NCI-H2196 treated with DMSO at 0.1 percent for 48 hours (cell line): ENCODE measurements around the gene DGKB.
A peak's percentile ranks its signal among the peaks of the same experiment; 100 is the strongest.

Experiments
- DNase-seq: peaks from one replicate; lab custom pipeline; 2025; ENCODE audit not compliant: unreplicated experiment; lab: John Stamatoyannopoulos, UW

Gene DGKB

DNA sequence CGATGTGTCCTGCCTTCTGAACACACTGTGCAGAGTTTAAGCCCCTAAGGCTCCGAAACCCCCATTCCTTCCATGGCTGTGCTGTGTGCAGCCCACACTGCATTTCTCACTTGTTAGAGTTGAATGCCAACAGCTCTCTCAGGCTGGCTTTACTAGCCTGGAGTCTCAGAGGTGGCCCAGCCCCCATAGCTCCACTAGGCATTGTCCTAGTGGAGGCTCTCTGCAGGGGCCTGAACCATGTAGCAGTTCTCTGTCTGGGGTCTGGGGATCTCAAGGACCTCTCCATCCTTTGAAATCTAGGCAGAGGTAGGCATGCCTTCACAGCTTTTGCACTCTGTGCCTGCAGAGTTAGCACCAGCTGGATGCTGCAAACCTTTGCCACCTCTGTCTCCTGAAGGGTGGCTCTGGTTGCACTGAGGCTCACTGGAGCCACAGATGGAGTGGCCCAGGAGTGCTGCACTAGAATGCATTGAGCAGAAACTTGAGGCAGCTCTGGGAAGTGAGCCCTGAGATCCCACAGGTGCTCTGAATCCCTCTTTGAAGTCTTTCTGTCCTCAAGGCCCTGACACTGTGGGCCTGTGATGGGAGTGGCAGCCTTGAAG lies 301.7 kb downstream of the DGKB start:
- no peak for DNase-seq

DNA sequence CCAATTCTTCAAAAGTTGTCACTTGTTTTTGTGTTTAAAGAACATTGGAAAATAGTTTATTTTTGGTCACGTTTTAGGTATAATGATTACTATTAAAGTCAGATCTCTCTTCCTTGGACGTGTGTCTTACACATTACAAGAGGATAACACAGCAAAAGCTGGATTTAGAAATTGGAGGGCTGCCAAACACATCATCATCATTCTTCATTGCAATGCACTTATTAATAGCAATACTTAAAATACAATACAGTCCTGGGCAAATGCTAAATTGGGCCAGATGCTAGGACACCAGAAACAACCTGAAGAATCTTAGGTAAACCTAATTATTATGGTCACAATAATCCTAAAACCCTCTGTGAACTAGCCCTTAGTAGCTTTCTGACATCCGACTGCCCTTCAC lies 303.6 kb downstream of the DGKB start:
- DNase-seq, result no peak

DNA sequence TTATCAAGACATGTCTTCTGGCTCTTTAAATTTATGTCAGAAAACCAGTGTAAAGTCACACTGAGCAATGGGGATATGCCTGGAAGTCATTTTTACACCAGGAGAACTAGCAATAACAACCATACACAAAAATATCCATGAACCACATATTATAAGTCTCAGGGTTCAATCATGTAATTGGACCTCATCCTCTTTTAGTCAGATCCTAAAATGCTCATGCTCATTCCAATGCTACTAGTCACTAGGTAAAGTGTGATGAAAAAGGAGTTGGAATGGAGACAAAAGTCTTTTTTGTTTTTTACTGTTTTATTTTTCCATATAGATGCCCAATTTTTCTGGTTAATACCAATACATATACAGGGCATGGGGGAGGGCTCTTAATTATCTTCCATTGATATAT lies 306.1 kb downstream of the DGKB start:
- no peak for DNase-seq

DNA sequence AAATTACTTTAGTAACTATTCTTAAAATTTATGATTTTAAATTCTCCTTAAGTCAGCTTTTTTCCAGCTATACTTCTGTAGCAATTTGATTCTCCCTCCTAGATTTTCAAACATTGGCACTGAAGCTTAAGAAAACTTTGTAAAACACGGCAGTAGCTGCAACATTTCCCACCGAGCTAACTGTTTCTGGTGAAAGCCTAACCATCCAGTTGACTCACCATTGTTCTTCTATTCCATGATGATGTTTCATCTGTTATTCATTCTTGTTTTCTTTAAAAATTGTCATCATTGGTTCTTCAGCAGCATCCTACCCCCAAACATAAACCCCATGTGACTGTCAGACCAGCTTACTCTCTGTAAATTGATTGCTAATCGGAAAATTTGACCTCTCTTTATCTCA lies 312.3 kb downstream of the DGKB start:
- no peak for DNase-seq

- no peak for DNase-seq
These were observed 317.3 kb downstream of the DGKB start for GRCh38 chr7:14585232-14585631.

DNA sequence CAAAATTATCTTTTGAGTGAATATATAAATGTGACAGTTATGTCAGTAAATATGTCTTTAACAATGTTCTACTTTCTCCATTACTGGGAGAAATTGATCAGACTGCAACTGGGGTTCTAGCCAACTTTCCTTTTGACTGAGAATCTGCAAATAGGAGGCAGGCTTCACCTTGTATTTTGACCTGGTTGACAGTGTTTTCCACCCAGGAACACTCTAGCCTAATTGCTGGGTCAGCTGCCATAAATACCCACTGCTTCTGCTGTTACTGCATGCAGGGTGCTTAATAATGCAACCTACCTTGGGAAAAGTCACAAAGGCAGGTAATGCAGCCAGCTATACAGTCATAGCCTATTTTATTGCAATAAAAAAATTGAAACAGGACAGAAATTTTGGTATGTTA lies 319.0 kb downstream of the DGKB start:
- DNase-seq, result no peak

DNA sequence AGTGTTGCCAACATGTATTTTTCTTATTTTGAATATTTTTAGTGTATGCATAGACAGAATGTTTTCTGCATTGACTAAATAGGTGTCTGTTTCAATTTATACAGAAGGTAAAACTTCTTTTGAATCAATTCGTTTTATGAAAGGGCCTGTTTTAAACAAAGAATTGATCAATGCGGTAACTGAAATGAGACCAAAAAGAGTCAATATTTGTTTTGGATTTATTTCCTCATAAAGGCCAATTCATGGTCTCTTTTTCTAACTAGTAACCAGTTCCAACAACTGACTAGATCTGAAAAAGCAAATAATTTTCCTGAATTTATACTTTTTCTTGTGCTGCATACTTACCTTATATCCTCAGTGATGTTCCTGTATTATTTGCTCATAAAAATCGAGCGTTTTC lies 320.5 kb downstream of the DGKB start:
- DNase-seq, result no peak

DNA sequence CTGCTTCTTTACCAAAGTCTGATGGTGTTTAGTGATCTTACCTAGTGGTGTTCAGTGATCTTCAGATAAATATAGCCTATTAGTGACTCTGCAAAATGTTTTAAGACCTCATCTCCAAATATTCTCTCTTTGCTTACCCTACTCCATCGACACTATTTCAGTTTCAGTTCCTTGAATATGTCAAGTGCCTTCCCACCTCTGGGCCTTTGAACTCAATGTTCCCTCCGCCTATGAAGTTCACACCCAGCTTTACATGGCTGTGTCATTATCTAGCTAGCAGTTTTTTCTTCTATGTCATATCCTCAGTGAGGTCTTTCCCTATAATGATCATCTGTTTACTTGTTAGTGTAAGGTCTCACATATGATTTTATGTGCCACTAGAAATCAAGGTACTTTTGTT lies 322.6 kb downstream of the DGKB start:
- DNase-seq, result no peak

GRCh38 chr7:14576578-14576977 lies 326.0 kb downstream of the DGKB start:
- no peak for DNase-seq

DNA sequence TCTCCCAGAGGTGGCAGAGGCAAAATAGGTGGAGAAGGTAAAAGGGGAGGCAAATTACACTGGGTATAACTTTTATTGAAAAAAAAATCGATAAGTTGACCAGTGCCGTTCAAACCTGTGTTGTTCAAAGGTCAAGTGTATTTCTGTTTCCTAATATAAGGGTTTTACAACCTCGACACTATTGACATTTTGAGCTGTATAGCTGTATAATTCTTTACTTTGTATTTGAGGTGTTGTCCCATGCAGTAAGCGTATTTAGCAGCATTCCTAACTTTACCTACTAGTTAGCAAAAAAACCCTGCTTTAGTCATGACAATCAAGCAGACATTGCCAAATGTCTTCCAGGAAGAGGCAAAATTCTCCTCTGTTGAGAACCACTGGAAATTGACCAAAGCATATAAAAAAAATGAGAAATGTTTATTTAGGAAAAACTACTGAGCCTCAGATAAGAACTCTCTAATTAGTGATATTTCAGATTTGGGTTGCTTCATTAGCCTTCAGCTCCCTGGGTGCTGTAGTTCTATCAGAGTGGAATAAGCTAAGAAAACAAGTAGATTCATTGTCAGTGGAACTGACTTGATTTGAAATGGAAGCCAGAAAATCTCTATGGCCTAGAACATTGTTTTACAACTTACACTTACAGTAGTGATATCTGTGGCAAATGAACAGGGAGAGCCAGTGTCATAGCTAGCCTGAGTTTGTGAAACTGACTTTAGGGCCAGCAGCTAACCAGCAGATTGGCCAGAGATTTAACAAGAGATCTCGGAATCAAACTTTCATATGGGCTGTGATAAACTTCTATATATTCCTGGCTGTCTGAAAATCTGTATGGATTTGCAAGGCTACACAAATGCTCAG lies 331.6 kb downstream of the DGKB start:
- no peak for DNase-seq

- DNase-seq, result no peak
These were observed 350.5 kb downstream of the DGKB start for GRCh38 chr7:14552060-14552459.

- no peak for DNase-seq
These were observed 351.2 kb downstream of the DGKB start for GRCh38 chr7:14551310-14551709.

GRCh38 chr7:14542624-14543023 lies 359.9 kb downstream of the DGKB start:
- no peak for DNase-seq

DNA sequence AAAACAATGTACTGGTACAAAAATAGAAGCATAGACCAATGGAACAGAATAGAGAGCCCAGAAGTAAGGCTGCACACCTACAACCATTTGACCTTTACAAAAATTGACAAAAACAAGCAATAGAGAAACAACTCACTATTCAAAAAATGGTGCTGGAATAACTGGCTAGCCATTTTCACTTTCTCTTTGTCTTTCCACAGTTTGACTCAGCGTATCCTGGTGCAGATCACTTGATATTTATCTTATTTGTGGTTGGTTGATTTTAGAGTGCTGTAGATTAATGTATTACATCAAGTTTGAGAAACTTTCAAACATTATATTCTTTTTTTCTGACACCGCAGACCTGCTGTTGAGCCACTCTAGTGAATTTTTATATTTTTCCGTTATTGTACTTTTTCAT lies 381.4 kb downstream of the DGKB start:
- no peak for DNase-seq

DNA sequence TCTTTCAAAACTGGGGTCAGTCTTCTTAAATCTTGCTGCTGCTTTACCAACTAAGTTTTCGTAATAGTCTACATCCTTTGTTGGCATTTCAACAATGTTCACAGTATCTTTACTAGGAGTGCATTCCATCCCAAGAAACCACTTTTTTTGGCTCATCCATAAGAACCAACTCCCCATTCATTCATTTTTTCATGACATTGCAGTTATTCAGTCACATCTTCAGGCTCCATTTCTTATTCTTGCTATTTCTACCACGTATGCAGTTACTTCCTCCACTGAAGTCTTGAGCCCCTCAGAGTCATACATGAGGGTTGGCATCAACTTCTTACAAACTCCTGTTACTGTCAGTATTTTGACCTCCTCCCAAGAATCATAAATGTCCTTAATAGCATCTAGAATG lies 392.3 kb downstream of the DGKB start:
- no peak for DNase-seq

DNA sequence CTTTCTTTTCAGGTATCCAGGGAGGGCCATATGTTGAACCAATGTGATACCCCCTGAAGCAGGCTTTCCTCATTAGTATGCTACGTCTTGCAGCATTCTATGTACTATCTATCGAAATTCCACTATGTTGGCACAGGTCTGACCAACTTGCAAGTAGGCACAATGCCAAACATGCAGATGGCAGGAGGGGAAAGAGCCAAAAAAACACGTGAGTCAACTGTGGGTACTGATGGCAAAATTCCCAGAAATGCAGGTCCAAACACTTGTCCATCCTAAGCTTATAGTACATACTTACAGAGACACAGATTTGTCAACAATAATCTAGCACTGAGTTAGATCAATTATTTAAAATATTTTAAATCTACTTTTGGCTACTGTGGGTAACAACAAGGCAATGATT lies 394.9 kb downstream of the DGKB start:
- peak; percentile 70 for DNase-seq

- DNase-seq, result no peak
These were observed 396.6 kb downstream of the DGKB start for GRCh38 chr7:14505906-14506305.

DNA sequence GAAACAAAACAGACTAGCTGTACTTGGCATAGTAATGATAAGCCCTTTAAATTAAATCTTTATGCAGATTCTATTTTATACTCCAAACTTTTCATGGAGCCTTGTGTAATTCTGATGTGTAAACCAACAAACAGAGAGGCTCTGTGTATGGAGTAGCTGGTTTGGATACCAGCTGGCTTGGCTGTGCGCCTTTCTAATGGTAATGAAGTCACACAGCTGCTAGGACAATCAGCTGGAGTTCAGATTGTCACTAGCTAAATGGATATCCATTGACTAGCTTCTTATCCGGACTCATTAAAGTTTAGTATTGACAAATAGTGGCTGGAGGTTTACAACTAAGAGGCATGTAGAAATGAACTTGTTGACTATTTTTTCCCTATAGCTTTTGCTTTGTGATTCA lies 398.4 kb downstream of the DGKB start:
- DNase-seq, result no peak

GRCh38 chr7:14503623-14504022 lies 398.9 kb downstream of the DGKB start:
- no peak for DNase-seq

GRCh38 chr7:14501436-14501835 lies 401.1 kb downstream of the DGKB start:
- DNase-seq, result no peak

GRCh38 chr7:14497390-14497789 lies 405.2 kb downstream of the DGKB start:
- no peak for DNase-seq

DNA sequence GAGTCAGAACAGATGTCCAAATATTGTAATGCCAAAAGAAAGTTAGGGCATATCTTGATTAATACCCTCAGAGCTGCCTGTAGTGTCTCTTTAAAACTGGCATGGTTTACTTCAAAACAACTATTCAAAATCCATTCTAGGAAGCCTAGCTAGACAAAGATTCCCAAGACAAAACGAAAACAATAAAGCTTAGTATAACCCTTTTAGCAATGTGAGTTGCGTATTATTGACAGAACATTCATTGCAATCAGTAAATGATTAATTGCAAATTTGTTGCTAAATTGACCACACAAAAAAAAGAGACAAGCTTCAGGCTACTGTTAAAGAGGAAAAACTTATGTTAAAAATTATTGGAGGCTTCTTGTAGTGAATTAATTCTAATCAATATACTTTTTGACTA lies 406.9 kb downstream of the DGKB start:
- DNase-seq, result no peak
